Transverse colon (tissue), 4 donors: Measurements from ENCODE around the gene PIK3CB. TPM values are rescaled to one million over a fixed set of nuclear protein-coding genes. Genes with fewer than 3 reads are reported as not detected.

ENCODE experiments used
- DNase-seq: peaks from one replicate; pipeline ENCODE4 v3.0.0-alpha.2; 2019
- H3K27ac ChIP-seq, 4 donors: fragments of 200-600 bp; sonication (generic); 2 replicates each; pipeline ENCODE4 v1.5.1; 2016 to 2018; ENCODE audit warnings: inconsistent platforms in 4 of 4
- H3K27me3 ChIP-seq: fragments of 200-600 bp; sonication (generic); 2 replicates; pipeline ENCODE4 v1.5.1; 2017; ENCODE audit warnings: inconsistent platforms
- H3K36me3 ChIP-seq, 4 donors: fragments of 200-600 bp; sonication (generic); 2 replicates each; pipeline ENCODE4 v1.5.1; 2017 to 2019; ENCODE audit warnings: inconsistent platforms in 4 of 4
- H3K4me1 ChIP-seq, 4 donors: fragments of 200-600 bp; sonication (generic); 2 replicates each; pipeline ENCODE4 v1.5.1; 2017 to 2020; ENCODE audit warnings: inconsistent platforms in 4 of 4
- H3K4me3 ChIP-seq, 4 donors: fragments of 200-600 bp; sonication (generic); 1 replicate in 1 of 4; 2 replicates in 3 of 4; pipeline versions ENCODE4 v1.5.1 to v1.6.1; 2017 to 2019; ENCODE audit warnings: inconsistent platforms in 4 of 4
- H3K9me3 ChIP-seq, 2 donors: fragments of 200-600 bp; sonication (generic); 2 replicates each; pipeline ENCODE4 v1.5.1; 2017 to 2019; ENCODE audit warnings: inconsistent platforms in 2 of 2
- EP300 ChIP-seq: sonication (generic); formaldehyde crosslinking; IDR thresholded peaks from one replicate; pipeline ENCODE4 v1.6.1; 2017; ENCODE audit warnings: antibody characterized with exemption, low read depth
- POLR2A ChIP-seq: fragments of 450-650 bp; IDR thresholded peaks from one replicate; pipeline ENCODE4 v1.6.1; 2016; ENCODE audit warnings: antibody characterized with exemption, mild to moderate bottlenecking, moderate library complexity
- POLR2AphosphoS5 ChIP-seq, 3 donors: sonication (generic); formaldehyde crosslinking; IDR thresholded peaks; one replicate each; pipeline ENCODE4 v1.6.1; 2016; ENCODE audit warnings: antibody characterized with exemption in 3 of 3
- WGBS, 2 donors: methylation state at CpG; one replicate each; pipeline ENCODE4 v1.1.5; 2018; ENCODE audit warnings: low coverage in 1 of 2; 5-methylcytosine and 5-hydroxymethylcytosine counted together
- in situ Hi-C, 4 donors: fragments of 200-750 bp; cut with MboI; loops; one replicate each; pipeline versions ENCODE4 v1.15.0 to v1.15.1; 2017; ENCODE audit warnings: low sequenced_read_pairs in 3 of 4, low pct_ligation_motif_present in 1 of 4, low pct_unique_long_range_greater_than_20kb in 1 of 4
- intact Hi-C: fragments of 100-400 bp; cut with DNase I; formaldehyde crosslinking; loops from one replicate; pipeline ENCODE4 v1.15.1; 2023; ENCODE audit warnings: low total_unique reads
- total RNA-seq, 4 donors: library from RNA; depleted of rRNA; stranded (reverse); fragments of >200 nt; gene quantifications; one replicate each; pipeline ENCODE4 v1.1.0, GENCODE V29; 2016
- TF ChIP-seq, protein P1 (sequence below), 5 experiments: fragments of 200-600 bp in 3 of 5; fragments of 450-650 bp in 2 of 5; sonication (generic) in 3 of 5; IDR thresholded peaks; 1 replicate in 2 of 5; 2 replicates in 3 of 5; pipeline ENCODE4 v1.5.1; 2016 to 2017; ENCODE audit warnings: antibody characterized with exemption in 5 of 5, inconsistent platforms in 3 of 5, mild to moderate bottlenecking in 2 of 5, moderate library complexity in 1 of 5

The PIK3CB gene
- total RNA-seq, 4 donors from 2014 or later: 52.4 to 98.4 (median 76.0) TPM

DNA sequence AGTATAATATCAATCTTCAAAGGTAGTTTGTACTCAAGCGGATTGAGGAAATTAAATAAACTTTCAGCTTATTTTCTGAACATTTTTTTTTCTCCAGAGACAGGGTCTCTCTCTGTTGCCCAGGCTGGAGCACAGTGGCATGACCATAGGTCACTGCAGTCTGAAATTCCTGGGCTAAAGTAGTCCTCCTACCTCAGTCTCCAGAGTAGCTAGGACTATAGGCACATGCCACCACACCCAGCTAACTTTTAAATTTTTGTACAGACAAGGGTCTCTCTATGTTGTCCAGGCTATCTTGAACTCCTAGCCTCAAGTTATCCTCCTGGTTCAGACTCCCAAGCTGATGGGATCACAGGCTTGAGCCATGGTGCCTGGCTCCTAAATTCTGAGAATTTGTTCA lies 129.1 kb downstream of the PIK3CB start:
- in situ Hi-C loops (no loop called here), intact Hi-C loops (no loop called here)
- Histone ChIP-seq H3K9me3 (no peaks in the 10 kb centered on the region), H3K4me3 (no peak overlapping the region), H3K27ac (no peak overlapping the region), H3K27me3 (no peaks in the 10 kb centered on the region), H3K36me3 (peaks cover 0 to 4% (median 2%) of the 10 kb centered on the region in 4 donors), H3K4me1 (no peaks in the 10 kb centered on the region)
- TF ChIP-seq POLR2A (no peak), POLR2AphosphoS5 (IDR thresholded peaks at IDR 0.05) (no peak), EP300 (no peak)
- TF ChIP-seq, protein P1, sequence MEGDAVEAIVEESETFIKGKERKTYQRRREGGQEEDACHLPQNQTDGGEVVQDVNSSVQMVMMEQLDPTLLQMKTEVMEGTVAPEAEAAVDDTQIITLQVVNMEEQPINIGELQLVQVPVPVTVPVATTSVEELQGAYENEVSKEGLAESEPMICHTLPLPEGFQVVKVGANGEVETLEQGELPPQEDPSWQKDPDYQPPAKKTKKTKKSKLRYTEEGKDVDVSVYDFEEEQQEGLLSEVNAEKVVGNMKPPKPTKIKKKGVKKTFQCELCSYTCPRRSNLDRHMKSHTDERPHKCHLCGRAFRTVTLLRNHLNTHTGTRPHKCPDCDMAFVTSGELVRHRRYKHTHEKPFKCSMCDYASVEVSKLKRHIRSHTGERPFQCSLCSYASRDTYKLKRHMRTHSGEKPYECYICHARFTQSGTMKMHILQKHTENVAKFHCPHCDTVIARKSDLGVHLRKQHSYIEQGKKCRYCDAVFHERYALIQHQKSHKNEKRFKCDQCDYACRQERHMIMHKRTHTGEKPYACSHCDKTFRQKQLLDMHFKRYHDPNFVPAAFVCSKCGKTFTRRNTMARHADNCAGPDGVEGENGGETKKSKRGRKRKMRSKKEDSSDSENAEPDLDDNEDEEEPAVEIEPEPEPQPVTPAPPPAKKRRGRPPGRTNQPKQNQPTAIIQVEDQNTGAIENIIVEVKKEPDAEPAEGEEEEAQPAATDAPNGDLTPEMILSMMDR (IDR thresholded peaks at IDR 0.05): no peak
- DNase-seq: no peak
- WGBS, 2 donors: 98 to 100% methylated on average over 1 of the region's 1 CpG

DNA sequence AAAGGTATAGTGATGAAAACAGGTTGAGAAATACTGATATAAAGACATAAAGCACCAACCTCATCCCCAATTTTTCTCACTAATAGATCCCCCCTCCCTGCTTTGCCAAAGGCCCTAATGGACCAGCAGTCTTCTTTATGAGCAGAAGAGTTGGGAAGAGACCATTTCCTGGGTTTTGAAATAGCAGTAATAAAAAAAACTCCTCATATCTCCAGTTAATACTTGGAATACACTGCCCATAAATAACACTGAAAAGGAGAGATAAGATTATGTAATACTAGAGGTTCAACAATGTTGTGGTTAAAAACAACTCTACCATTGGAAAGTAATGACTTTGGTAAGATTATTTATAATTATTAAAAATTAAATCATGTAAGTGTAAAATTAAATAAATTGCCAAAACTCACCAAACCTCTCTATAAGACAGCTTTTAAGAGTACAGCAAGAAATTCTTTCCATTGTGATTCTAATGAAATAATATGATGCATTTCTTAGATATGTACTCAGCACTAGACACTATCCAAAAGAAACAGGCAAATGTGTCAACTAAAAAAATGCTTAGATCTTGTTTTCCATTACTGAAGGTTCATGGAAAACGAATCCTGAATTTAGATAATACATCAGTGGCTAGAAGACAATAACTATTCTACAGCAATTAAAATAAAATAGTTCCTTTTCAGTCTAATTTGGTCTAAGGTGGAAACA lies 137.9 kb downstream of the PIK3CB start:
- no peaks in the 10 kb centered on the region for H3K9me3 ChIP-seq
- H3K4me1 ChIP-seq: no peaks in the 10 kb centered on the region
- H3K4me3 ChIP-seq: no peak overlapping the region
- H3K27me3 ChIP-seq: no peaks in the 10 kb centered on the region
- no peak for DNase-seq
- 80 to 88% methylated on average over 1 of the region's 1 CpG for WGBS, 2 donors
- H3K36me3 ChIP-seq: peaks cover 0 to 14% (median 3%) of the 10 kb centered on the region in 4 donors
- no peak for TF ChIP-seq POLR2AphosphoS5 (IDR thresholded peaks at IDR 0.05)
- TF ChIP-seq POLR2A: no peak
- TF ChIP-seq EP300: no peak
- TF ChIP-seq, protein P1 (IDR thresholded peaks at IDR 0.05): no peak
- H3K27ac ChIP-seq: no peak overlapping the region
- in situ Hi-C loops (loop anchor here in 2 of 4 donors (5.0 to 10.0 kb wide), 2 partner anchors 218 to 220 kb away; no protein-coding TSS in a partner anchor), intact Hi-C loops (no loop called here)

DNA sequence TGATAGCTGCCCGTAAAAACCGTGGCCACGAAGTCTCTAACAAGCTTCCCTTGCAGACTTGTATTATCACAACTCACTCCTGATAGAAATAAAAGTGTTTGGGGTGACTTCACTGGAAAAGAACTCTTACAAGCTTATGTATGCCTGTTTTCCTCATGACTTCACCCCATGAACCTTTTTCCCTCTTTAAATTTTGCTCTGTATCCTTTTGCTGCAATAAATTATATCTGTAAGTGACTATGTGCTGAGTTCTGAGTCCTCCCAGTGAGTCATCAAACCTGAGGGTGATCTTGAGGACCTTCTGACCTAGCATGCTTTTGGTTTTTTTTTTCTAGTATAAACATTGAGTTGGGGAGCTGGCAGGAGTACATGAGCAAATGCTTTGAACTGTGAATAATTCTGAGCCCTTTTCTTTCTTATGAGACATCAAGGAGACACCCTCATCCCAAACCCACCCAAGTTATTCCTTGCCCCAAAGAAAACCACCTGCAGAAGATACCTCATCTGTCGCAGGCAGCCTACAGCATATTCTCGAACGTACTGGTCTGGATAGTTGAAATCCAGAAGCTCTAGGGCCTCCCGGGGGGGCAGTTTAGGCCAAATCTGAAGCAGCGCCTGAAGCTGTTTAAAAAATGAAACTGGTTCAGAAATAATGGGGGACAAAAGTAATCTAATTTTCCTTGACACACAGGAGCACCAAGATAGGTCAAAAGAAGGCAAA lies 140.3 kb downstream of the PIK3CB start:
- H3K4me1 ChIP-seq: no peaks in the 10 kb centered on the region
- no peak for DNase-seq
- in situ Hi-C loops (loop anchor here in 2 of 4 donors (5.0 to 10.0 kb wide), 2 partner anchors 220 to 223 kb away; no protein-coding TSS in a partner anchor), intact Hi-C loops (no loop called here)
- no peak overlapping the region for H3K27ac ChIP-seq
- TF ChIP-seq POLR2AphosphoS5 (IDR thresholded peaks at IDR 0.05) (no peak), POLR2A (no peak), EP300 (no peak)
- TF ChIP-seq, protein P1 (IDR thresholded peaks at IDR 0.05): no peak
- H3K27me3 ChIP-seq: no peaks in the 10 kb centered on the region
- 83 to 85% methylated on average over 8 of the region's 8 CpGs for WGBS, 2 donors
- peaks cover 0 to 14% (median 3%) of the 10 kb centered on the region in 4 donors for H3K36me3 ChIP-seq
- H3K4me3 ChIP-seq: no peak overlapping the region
- H3K9me3 ChIP-seq: no peaks in the 10 kb centered on the region

DNA sequence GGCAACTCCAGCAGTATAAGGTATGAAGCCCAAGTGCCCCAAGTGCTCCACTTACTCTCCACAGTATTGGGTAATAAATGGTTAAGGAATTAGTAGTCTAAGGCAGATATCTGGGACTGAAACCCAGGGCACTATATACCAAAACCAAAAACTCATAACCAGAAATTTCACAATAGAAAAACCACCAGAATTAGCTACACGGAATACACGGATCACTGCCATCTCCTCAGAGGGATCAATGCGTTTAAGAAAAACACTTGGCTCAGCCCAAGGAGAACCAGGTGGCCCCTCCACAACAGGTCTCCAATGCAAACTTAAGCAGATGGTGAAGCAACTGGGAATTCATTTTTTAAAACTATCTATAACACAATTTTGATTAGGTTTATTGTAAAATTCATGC lies 142.6 kb downstream of the PIK3CB start:
- TF ChIP-seq, protein P1 (IDR thresholded peaks at IDR 0.05): no peak
- H3K4me3 ChIP-seq: no peak overlapping the region
- no peak for DNase-seq
- H3K27ac ChIP-seq: no peak overlapping the region
- no peaks in the 10 kb centered on the region for H3K9me3 ChIP-seq
- H3K27me3 ChIP-seq: no peaks in the 10 kb centered on the region
- WGBS, 2 donors: 74 to 77% methylated on average over 3 of the region's 3 CpGs
- peaks cover 0 to 7% (median 0%) of the 10 kb centered on the region in 4 donors for H3K36me3 ChIP-seq
- peaks cover 0 to 2% (median 0%) of the 10 kb centered on the region in 4 donors for H3K4me1 ChIP-seq
- in situ Hi-C loops (loop anchor here in 1 of 4 donors (10.0 kb wide), 1 partner anchor 223 kb away; no protein-coding TSS in a partner anchor), intact Hi-C loops (no loop called here)
